Pancreas (tissue), 10 donors: ENCODE measurements around the gene BRICD5. TPM values are rescaled to one million over a fixed set of nuclear protein-coding genes. Genes with fewer than 3 reads are reported as not detected.

Experiments
- ATAC-seq, 4 donors: fragments of 200-7000 bp; cut with Tn5 transposase; one replicate each; pipeline versions ENCODE4 v1.8.0 to v1.9.1; 2020; ENCODE audit warnings: mild to moderate bottlenecking in 4 of 4, moderate library complexity in 4 of 4
- DNase-seq, 6 donors: peaks; one replicate each; pipeline ENCODE4 v3.0.0-alpha.2; 2020
- FAIRE-seq: peaks from 2 replicates; lab custom pipeline; 2012; peaks lifted over from hg19 to GRCh38; lab: Jason Lieb, UNC
- H3K27ac ChIP-seq, 4 donors: fragments of 200-600 bp; sonication (generic); 1 replicate in 3 of 4; 2 replicates in 1 of 4; pipeline versions ENCODE4 v1.5.0 to v1.8.0; 2020
- H3K27me3 ChIP-seq, 4 donors: fragments of 200-600 bp; one replicate each; pipeline ENCODE4 v1.8.0; 2021
- H3K36me3 ChIP-seq, 3 donors: fragments of 200-600 bp; sonication (generic) in 1 of 3; one replicate each; pipeline versions ENCODE4 v1.5.0 to v1.8.0; 2020 to 2021
- H3K4me1 ChIP-seq, 3 donors: fragments of 200-600 bp; one replicate each; pipeline ENCODE4 v1.8.0; 2021
- H3K4me3 ChIP-seq, 4 donors: fragments of 200-600 bp; sonication (generic) in 2 of 4; one replicate each; pipeline versions ENCODE4 v1.5.0 to v1.8.0; 2020 to 2021
- H3K9me3 ChIP-seq, 4 donors: fragments of 200-600 bp; one replicate each; pipeline ENCODE4 v1.8.0; 2021
- WGBS, 2 donors: extraction: QIAGEN DNeasy Blood & Tissue Kit; methylation state at CpG; one replicate each; pipeline ENCODE4 v1.1.7; 2013; 5-methylcytosine and 5-hydroxymethylcytosine counted together
- intact Hi-C, 3 donors: fragments of 100-400 bp; cut with DNase I; formaldehyde crosslinking; loops; one replicate each; pipeline versions ENCODE4 v1.11.1 to v1.14.2; 2022
- polyA plus RNA-seq, 2 donors: library from polyadenylated mRNA; stranded (reverse); fragments of 200-250 nt; gene quantifications; one replicate each; pipeline ENCODE4 v1.2.3, GENCODE V29; 2013
- total RNA-seq, 6 donors: library from RNA; stranded (reverse); fragmentation: NEBNext Ultra II Directional in 4 of 6; extraction: Animal tissue kit (Norgen Biotek cat#: 25700) in 4 of 6; gene quantifications; one replicate each; pipeline versions ENCODE4 v1.2.1 to v1.2.4, GENCODE V29; 2021 to 2023
- TF ChIP-seq, protein P1 (sequence below), 4 donors: fragments of 200-600 bp; sonication (generic) in 3 of 4; IDR thresholded peaks; one replicate each; pipeline versions ENCODE4 v1.5.0 to v1.8.0; 2021; ENCODE audit warnings: antibody characterized with exemption in 4 of 4
- donor health status: healthy with polysubstance abuse.
- donor health status: DM: no; HTN: no; CAD: no; lungs with moderate emphysema.
- donor health status: DM: no; HTN: no; CAD: no.
- donor health status: control.
- donor health status: control.
- donor health status: Bipolar disorder and iron deficiency.
- donor health status: DM: yes; HTN: yes; CAD: no.
- donor health status: DM: no; HTN: no; CAD: no.
- donor health status: DM: no; HTN: no; CAD: no.
- donor health status: DM: yes; HTN: yes; CAD: no.

Gene BRICD5
- total and polyA plus RNA-seq, 8 donors: 1.0 to 24.5 (median 2.1) TPM

- 5 to 10% methylated on average over 31 to 49 of the region's 49 CpGs for WGBS, 2 donors
- FAIRE-seq: no peak
- H3K27ac ChIP-seq: no peak overlapping the region
- peaks cover 5 to 7% (median 7%) of the 10 kb centered on the region in 3 donors for H3K4me1 ChIP-seq
- H3K27me3 ChIP-seq: no peaks in the 10 kb centered on the region
- H3K4me3 ChIP-seq: peak overlapping the region in 3 of 4 donors; percentile 30 to 45 (median 44)
- peak in 1 of 6 donors; percentile 58 for DNase-seq
- no peaks in the 10 kb centered on the region for H3K36me3 ChIP-seq
- intact Hi-C loops: loop anchor here in 1 of 3 donors (10.0 kb wide), 1 partner anchor 59 kb away; the partner anchor contains the start of gene ECI1
- TF ChIP-seq, protein P1, sequence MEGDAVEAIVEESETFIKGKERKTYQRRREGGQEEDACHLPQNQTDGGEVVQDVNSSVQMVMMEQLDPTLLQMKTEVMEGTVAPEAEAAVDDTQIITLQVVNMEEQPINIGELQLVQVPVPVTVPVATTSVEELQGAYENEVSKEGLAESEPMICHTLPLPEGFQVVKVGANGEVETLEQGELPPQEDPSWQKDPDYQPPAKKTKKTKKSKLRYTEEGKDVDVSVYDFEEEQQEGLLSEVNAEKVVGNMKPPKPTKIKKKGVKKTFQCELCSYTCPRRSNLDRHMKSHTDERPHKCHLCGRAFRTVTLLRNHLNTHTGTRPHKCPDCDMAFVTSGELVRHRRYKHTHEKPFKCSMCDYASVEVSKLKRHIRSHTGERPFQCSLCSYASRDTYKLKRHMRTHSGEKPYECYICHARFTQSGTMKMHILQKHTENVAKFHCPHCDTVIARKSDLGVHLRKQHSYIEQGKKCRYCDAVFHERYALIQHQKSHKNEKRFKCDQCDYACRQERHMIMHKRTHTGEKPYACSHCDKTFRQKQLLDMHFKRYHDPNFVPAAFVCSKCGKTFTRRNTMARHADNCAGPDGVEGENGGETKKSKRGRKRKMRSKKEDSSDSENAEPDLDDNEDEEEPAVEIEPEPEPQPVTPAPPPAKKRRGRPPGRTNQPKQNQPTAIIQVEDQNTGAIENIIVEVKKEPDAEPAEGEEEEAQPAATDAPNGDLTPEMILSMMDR (IDR thresholded peaks at IDR 0.05): no peak
- ATAC-seq: peak; percentile 18 to 42 (median 29)
- no peaks in the 10 kb centered on the region for H3K9me3 ChIP-seq
Observed at GRCh38 chr16:2195322-2196161, 15.1 kb downstream of the BRICD5 start.

DNA sequence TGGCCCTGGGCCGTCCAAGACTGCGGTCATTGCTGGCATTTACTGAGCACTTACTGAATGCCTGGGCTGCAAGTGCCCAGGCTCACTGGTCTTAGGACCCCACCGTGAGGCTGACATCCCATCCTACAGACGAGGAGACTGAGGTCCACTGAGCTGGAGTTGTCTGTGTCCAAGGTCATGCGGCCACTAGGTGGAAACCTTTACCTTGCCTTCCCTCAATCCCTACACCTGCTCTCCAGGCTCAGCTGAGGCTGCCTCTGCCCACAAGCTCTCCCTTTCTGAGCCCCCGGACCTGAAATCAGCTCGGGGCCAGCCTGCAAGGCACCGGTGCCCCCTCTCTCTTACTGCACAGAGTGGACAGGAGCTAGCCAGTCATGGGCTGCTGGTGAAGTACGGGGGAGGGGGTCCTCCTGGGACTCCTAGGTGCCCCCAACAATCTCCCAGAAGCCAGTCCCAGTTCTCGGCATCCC, 15.8 kb downstream of the BRICD5 start:
- Histone ChIP-seq H3K27me3 (no peaks in the 10 kb centered on the region), H3K27ac (no peak overlapping the region), H3K9me3 (no peaks in the 10 kb centered on the region), H3K4me3 (no peak overlapping the region), H3K36me3 (no peaks in the 10 kb centered on the region), H3K4me1 (peaks cover 5 to 7% (median 7%) of the 10 kb centered on the region in 3 donors)
- ATAC-seq: peak; percentile 79 to 94 (median 90)
- intact Hi-C loops: loop anchor here in 1 of 3 donors (5.0 to 10.0 kb wide), 2 partner anchors 60 to 307 kb away; partner anchors contain the start of gene ECI1
- 18 to 20% methylated on average over 10 of the region's 10 CpGs for WGBS, 2 donors
- peak in 3 of 6 donors; percentile 53 to 68 (median 67) for DNase-seq
- FAIRE-seq: no peak
- TF ChIP-seq, protein P1 (IDR thresholded peaks at IDR 0.05): peak; percentile 17 to 49 (median 35)

- WGBS, 2 donors: 52 to 64% methylated on average over 16 of the region's 16 CpGs
- FAIRE-seq: no peak
Observed at GRCh38 chr16:2194166-2194834, 16.4 kb downstream of the BRICD5 start.

GRCh38 chr16:2191446-2191706, 19.3 kb downstream of the BRICD5 start:
- TF ChIP-seq, protein P1 (IDR thresholded peaks at IDR 0.05): no peak
- Histone ChIP-seq H3K4me1 (peaks cover 5 to 7% (median 7%) of the 10 kb centered on the region in 3 donors), H3K27ac (no peak overlapping the region), H3K36me3 (no peaks in the 10 kb centered on the region), H3K4me3 (no peak overlapping the region), H3K27me3 (no peaks in the 10 kb centered on the region), H3K9me3 (no peaks in the 10 kb centered on the region)
- 87 to 91% methylated on average over 11 of the region's 11 CpGs for WGBS, 2 donors
- intact Hi-C loops: loop anchor here in 1 of 3 donors (5.0 to 10.0 kb wide), 2 partner anchors 63 to 311 kb away; partner anchors contain the start of gene ECI1
- ATAC-seq (no peak), FAIRE-seq (no peak), DNase-seq (no peak)

More at GRCh38 chr16:2194166-2194834, 16.4 kb downstream of the BRICD5 start:
- intact Hi-C loops: loop anchor here in 1 of 3 donors (5.0 to 10.0 kb wide), 2 partner anchors 61 to 308 kb away; partner anchors contain the start of gene ECI1
- DNase-seq: no peak
- no peak for ATAC-seq
- Histone ChIP-seq H3K9me3 (no peaks in the 10 kb centered on the region), H3K4me1 (peaks cover 5 to 7% (median 7%) of the 10 kb centered on the region in 3 donors), H3K4me3 (no peak overlapping the region), H3K27ac (no peak overlapping the region), H3K27me3 (no peaks in the 10 kb centered on the region), H3K36me3 (no peaks in the 10 kb centered on the region)
- TF ChIP-seq, protein P1 (IDR thresholded peaks at IDR 0.05): no peak
